ENCODE data around the gene DHX34.

- TF ChIP-seq, protein P1, sequence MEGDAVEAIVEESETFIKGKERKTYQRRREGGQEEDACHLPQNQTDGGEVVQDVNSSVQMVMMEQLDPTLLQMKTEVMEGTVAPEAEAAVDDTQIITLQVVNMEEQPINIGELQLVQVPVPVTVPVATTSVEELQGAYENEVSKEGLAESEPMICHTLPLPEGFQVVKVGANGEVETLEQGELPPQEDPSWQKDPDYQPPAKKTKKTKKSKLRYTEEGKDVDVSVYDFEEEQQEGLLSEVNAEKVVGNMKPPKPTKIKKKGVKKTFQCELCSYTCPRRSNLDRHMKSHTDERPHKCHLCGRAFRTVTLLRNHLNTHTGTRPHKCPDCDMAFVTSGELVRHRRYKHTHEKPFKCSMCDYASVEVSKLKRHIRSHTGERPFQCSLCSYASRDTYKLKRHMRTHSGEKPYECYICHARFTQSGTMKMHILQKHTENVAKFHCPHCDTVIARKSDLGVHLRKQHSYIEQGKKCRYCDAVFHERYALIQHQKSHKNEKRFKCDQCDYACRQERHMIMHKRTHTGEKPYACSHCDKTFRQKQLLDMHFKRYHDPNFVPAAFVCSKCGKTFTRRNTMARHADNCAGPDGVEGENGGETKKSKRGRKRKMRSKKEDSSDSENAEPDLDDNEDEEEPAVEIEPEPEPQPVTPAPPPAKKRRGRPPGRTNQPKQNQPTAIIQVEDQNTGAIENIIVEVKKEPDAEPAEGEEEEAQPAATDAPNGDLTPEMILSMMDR (IDR thresholded peaks at IDR 0.05; ENCODE audit: insufficient read depth, low read depth, low read length), result no peak
- TF ChIP-seq EZH2 (IDR thresholded peaks at IDR 0.05; ENCODE audit: insufficient read depth, low read length), result no peak
These were observed 38.8 kb upstream of the DHX34 start for GRCh38 chr19:47310323-47310722.
